MG63 (cell line): ENCODE results near the gene SMPDL3B. TPM values are rescaled to one million over a fixed set of nuclear protein-coding genes. Genes with fewer than 3 reads are reported as not detected.
A peak's percentile ranks its signal among the peaks of the same experiment; 100 is the strongest.

Experiments
- DNase-seq: peaks from one replicate; pipeline ENCODE4 v3.0.0-alpha.2; 2020
- H3K27me3 ChIP-seq: fragments of 250-450 bp; sonication (Bioruptor Pico); 2 replicates; pipeline ENCODE4 v1.5.1; 2020; ENCODE audit warnings: mild to moderate bottlenecking, moderate library complexity
- H3K36me3 ChIP-seq: fragments of 250-450 bp; sonication (Bioruptor Pico); 2 replicates; pipeline ENCODE4 v1.5.1; 2020; ENCODE audit warnings: mild to moderate bottlenecking, moderate library complexity
- H3K4me3 ChIP-seq: fragments of 250-450 bp; sonication (Bioruptor Pico); 2 replicates; pipeline ENCODE4 v1.5.1; 2020; ENCODE audit warnings: mild to moderate bottlenecking, moderate library complexity
- H3K9me3 ChIP-seq: fragments of 250-450 bp; sonication (Bioruptor Pico); 2 replicates; pipeline ENCODE4 v1.5.1; 2020; ENCODE audit warnings: mild to moderate bottlenecking, moderate library complexity
- total RNA-seq: library from RNA; depleted of rRNA; stranded (reverse); fragments of >200 nt; shearing (Covaris generic); gene quantifications from 2 replicates; pipeline ENCODE4 v1.2.3, GENCODE V29; 2014; ENCODE audit warnings: low replicate concordance; rRNA removed

SMPDL3B gene, protein sequence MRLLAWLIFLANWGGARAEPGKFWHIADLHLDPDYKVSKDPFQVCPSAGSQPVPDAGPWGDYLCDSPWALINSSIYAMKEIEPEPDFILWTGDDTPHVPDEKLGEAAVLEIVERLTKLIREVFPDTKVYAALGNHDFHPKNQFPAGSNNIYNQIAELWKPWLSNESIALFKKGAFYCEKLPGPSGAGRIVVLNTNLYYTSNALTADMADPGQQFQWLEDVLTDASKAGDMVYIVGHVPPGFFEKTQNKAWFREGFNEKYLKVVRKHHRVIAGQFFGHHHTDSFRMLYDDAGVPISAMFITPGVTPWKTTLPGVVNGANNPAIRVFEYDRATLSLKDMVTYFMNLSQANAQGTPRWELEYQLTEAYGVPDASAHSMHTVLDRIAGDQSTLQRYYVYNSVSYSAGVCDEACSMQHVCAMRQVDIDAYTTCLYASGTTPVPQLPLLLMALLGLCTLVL
- not detected in 2 replicates for total RNA-seq

DNA sequence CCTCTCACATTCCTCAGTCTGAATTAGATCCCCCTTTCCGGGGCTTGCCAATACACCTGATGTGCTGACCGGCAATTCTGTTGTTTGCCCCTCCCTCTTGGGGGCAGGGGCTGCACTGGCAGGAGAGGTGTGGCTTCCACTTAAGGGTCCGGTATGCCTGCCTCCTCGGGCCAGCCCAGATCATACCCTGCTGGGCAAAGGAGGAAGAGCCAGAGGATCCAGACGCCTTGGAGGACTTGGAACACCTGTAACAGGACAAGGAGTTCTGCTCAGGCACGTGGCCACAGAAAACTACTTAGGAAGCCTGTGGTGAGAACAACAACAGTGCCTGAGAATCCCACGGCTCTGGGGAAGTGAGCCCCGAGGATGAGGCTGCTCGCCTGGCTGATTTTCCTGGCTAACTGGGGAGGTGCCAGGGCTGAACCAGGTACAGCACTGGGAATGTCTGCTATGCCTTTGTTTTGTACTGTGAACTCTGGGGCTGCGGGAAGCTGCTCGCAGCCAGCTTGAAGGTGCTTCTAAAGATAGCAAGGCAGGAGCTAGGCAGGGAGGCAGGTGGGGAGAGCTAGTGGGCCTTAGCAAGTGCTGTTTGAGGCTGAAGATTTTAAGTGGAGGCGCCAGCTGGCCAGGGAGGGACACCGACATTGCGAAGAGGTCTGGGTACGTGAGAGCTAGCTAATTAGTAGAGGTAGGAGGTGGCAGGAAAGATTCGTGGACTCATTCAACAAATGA is at the start of gene SMPDL3B:
Gene SMPDL3B (plus strand): TSS at position 183 of the 732 bp plus-strand sequence. CDS start 184 bp downstream, at position 367.
- H3K4me3 ChIP-seq: no peak within 1 kb of the TSS
- no peak for DNase-seq
- no peaks in the 10 kb centered on the region for H3K9me3 ChIP-seq

GRCh38 chr1:27885114-27885528 is 49.7 kb upstream of the SMPDL3B start:
- no peak for DNase-seq
- Histone ChIP-seq H3K27me3 (no peaks in the 10 kb centered on the region), H3K36me3 (peaks cover 9% of the 10 kb centered on the region; the same call in 1 of the 2 replicates), H3K4me3 (no peak overlapping the region), H3K9me3 (no peaks in the 10 kb centered on the region)

More for the DNA sequence above, at the start of gene SMPDL3B:
- H3K27me3 ChIP-seq: no peaks in the 10 kb centered on the region
- H3K36me3 ChIP-seq: no peaks in the 10 kb centered on the region

- no peak for DNase-seq
- peaks cover 13% of the 10 kb centered on the region for H3K36me3 ChIP-seq
- H3K4me3 ChIP-seq: no peak overlapping the region
- no peaks in the 10 kb centered on the region for H3K27me3 ChIP-seq
- no peaks in the 10 kb centered on the region for H3K9me3 ChIP-seq
Observed at GRCh38 chr1:27885621-27886352, 49.0 kb upstream of the SMPDL3B start.

DNA sequence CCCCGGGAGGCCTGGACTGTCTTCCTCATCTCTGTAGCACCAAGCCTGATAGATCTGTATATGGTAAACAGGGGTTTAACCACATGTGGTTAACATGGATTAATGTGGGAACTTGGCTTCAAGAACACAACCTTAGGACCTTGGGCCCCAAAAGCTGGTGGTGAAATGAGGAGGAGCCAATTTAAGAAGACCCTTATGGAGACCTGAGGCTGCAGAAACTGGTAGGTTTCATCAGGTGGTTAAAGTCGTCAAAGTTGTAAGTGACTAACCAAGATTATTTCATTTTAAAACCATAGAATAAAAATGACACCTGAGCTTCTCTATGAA is 48.5 kb upstream of the SMPDL3B start:
- Histone ChIP-seq H3K9me3 (no peaks in the 10 kb centered on the region), H3K4me3 (no peak overlapping the region), H3K36me3 (peaks cover 18% of the 10 kb centered on the region), H3K27me3 (no peaks in the 10 kb centered on the region)
- no peak for DNase-seq

DNA sequence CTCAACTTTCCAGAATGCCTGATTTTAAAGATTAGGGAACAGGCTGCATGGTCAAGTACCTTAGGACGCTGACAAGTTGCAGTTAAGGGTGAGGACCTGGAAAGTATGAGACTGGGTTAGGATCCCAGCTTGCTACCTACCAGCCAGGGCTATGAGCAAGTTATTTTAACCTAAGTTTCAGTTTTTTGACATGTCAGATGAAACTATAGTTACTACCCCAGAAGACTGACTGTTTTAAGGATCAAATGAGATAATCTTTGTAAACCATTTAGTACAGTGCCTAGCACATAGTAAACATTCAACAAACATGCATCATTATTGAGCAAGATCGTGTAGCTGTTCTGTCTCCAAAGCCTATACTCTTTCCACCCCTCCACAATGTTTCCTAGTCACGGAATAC is 48.1 kb upstream of the SMPDL3B start:
- Histone ChIP-seq H3K9me3 (no peaks in the 10 kb centered on the region), H3K27me3 (no peaks in the 10 kb centered on the region), H3K4me3 (no peak overlapping the region), H3K36me3 (peaks cover 22% of the 10 kb centered on the region)
- no peak for DNase-seq

GRCh38 chr1:27887215-27888021 is 47.4 kb upstream of the SMPDL3B start:
- no peaks in the 10 kb centered on the region for H3K9me3 ChIP-seq
- no peak overlapping the region for H3K4me3 ChIP-seq
- no peaks in the 10 kb centered on the region for H3K27me3 ChIP-seq
- H3K36me3 ChIP-seq: peaks cover 29% of the 10 kb centered on the region
- DNase-seq: no peak

- Histone ChIP-seq H3K27me3 (no peaks in the 10 kb centered on the region), H3K36me3 (peaks cover 50% of the 10 kb centered on the region), H3K4me3 (no peak overlapping the region), H3K9me3 (no peaks in the 10 kb centered on the region)
- no peak for DNase-seq
Observed at GRCh38 chr1:27889506-27889905, 45.3 kb upstream of the SMPDL3B start.

DNA sequence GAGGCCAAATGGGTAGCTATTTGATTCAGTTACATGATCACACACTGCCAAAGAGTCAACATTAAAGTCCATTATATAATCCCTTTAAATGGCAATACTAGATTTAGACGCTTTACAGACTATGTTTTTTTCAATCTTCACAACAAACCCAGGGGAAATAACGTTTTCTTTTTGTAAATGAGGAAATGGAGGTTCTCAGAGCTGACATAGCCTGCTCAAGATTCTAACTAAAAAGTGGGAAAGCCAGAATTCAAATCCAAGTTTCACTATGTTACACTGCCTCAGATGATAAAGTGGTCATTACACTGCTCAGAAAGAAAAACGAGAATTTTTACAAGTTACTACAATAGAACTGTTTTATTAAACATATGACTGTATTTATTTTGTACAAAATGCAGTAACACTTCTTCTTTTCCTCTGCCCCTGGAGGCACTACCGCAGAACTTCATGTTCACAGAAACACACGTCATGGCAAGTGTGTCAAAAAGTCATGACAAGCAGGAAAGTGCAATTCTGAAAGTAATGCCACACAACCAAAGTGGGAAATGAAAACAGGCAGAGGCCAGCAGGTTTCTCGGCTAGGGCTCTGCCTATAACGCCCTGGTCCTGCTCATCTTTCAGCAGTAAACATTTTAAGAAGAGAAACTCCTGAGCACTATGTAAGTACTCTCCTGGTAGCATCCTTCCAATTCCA is 43.5 kb upstream of the SMPDL3B start:
- Histone ChIP-seq H3K9me3 (no peaks in the 10 kb centered on the region), H3K4me3 (no peak overlapping the region), H3K36me3 (peaks cover 67% of the 10 kb centered on the region), H3K27me3 (no peaks in the 10 kb centered on the region)
- no peak for DNase-seq

DNA sequence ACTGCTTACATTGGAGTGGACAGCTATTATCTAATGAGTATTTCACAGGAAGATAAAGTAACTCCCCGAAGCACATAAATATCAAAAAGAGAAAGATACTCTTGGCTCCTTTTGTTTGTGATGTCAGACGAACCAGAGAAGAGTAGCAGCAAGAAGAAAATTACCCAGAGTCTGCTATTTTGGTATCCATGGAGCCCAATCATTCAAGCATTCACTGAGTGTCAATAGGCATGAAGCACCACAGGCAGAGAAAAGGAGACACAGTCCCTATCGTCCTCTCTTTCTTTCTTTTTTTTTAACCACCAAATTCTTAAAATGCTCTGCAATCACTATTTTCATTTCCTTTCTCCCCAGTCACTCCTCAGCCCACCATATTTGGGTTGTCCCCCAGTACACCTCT is 40.3 kb upstream of the SMPDL3B start:
- Histone ChIP-seq H3K9me3 (no peaks in the 10 kb centered on the region), H3K27me3 (no peaks in the 10 kb centered on the region), H3K4me3 (no peak overlapping the region), H3K36me3 (peaks cover 67% of the 10 kb centered on the region)
- no peak for DNase-seq

DNA sequence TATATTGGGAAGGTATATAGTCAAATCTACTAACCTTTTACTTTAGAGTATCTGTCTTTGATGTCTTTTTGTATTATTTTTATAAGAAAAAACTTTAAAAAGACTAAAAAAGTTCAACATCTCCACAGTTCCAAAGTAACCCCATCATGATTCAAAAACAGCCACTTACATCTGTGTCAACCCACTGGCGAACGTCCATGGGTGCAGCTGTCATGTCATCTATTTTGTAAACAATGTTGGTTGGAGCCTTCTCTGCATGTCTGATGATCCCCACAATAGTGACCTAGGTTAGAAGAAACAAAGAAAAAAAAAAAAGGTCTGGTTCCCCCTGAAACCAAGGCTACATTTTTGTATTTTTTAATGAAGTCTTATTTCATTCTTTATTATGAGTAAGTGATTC is 28.0 kb upstream of the SMPDL3B start:
- no peaks in the 10 kb centered on the region for H3K9me3 ChIP-seq
- H3K27me3 ChIP-seq: no peaks in the 10 kb centered on the region
- no peak overlapping the region for H3K4me3 ChIP-seq
- DNase-seq: no peak
- peaks cover 67% of the 10 kb centered on the region for H3K36me3 ChIP-seq

DNA sequence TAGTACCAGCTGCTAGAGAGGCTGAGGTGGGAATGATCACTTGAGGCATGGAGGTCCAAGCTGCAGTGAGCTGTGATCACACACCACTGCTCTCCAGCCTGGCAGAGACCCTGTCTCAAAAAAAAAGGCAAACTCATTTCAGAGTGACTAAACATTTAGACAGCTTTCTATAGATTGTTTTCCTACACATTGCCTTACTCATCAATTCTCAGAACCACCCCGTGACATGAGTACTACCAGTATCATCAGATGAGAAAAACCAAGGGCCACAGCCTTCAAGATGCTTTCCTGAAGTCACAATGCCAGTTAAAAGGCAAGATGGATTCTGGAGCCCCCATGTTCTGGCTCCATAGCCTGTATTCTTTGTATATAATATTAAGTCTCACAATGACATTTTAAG is 22.4 kb upstream of the SMPDL3B start:
- Histone ChIP-seq H3K36me3 (peaks cover 43% of the 10 kb centered on the region), H3K9me3 (peaks cover 6% of the 10 kb centered on the region; the same call in 1 of the 2 replicates), H3K4me3 (no peak overlapping the region), H3K27me3 (no peaks in the 10 kb centered on the region)
- no peak for DNase-seq

DNA sequence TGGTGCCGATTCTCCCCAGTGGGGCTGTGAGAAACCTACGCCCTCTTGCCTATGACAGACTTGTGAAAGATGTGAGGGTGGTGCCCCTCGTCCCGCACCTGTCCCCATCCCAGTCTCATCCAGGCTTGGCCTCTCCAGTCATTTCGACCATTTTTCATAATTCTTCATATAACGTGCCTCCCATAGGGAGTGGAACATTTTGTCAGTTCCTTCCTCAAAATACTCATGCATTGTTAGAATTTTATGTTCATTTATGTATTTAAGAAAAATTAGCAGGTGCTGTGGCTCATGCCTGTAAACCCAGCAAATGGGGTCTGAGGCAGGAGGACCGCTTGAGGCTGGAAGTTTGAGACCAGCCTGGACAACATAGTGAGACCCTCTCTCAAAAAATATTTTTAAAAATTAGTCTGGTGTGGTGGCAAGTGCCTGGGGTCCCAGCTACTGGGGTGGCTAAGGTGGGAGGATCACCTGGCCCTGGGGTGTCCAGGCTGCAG is 19.7 kb upstream of the SMPDL3B start:
- peaks cover 23% of the 10 kb centered on the region for H3K36me3 ChIP-seq
- DNase-seq: no peak

GRCh38 chr1:27922272-27922671 is 12.5 kb upstream of the SMPDL3B start:
- Histone ChIP-seq H3K9me3 (no peaks in the 10 kb centered on the region), H3K36me3 (no peaks in the 10 kb centered on the region), H3K27me3 (peaks cover 3% of the 10 kb centered on the region; the same call in 1 of the 2 replicates), H3K4me3 (no peak overlapping the region)
- no peak for DNase-seq

More for the DNA sequence above, 19.7 kb upstream of the SMPDL3B start:
- peak overlapping the region; percentile 84 for H3K4me3 ChIP-seq
- H3K9me3 ChIP-seq: peaks cover 6% of the 10 kb centered on the region; the same call in 1 of the 2 replicates
- H3K27me3 ChIP-seq: peaks cover 3% of the 10 kb centered on the region; the same call in 1 of the 2 replicates

DNA sequence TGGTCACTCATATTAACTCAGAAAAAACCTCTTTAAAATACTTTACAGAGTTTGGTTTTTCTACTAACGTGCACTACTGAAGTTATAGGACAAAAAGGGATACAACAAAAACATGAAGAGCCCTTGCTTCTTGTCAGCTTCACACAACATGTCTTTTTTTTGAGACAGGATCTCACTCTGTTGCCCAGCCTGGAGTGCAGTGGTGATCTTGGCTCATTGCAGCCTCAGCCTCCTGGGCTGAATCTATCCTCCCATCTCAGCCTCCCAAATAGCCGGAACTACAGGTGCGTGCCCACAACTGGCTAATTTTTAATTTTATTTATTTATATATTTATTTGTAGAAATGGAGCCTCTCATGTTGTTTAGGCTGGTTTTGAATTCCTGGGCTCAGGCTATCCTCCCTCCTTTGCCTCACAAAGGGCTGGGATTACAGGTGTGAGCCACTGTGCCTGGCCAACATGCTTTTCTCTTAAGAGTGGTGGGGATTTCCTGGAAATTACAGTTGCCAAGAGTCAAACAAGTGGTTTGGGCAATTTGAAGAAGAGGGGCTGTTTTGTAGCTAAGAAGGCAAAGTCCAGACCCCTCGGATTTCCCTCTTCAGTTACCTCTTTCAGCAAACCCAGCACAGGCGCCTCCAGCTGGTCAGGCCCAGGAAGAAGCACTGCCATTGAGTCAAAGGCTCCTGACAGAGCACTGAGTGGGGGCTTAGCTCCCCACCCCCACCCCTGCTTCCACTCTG is 6.4 kb upstream of the SMPDL3B start:
- Histone ChIP-seq H3K27me3 (no peaks in the 10 kb centered on the region), H3K36me3 (no peaks in the 10 kb centered on the region), H3K9me3 (no peaks in the 10 kb centered on the region), H3K4me3 (no peak overlapping the region)
- no peak for DNase-seq

GRCh38 chr1:27931184-27931583 is 3.6 kb upstream of the SMPDL3B start:
- Histone ChIP-seq H3K9me3 (no peaks in the 10 kb centered on the region), H3K4me3 (no peak overlapping the region), H3K27me3 (no peaks in the 10 kb centered on the region), H3K36me3 (no peaks in the 10 kb centered on the region)
- no peak for DNase-seq
